Hematopoietic multipotent progenitor cell treated with erythropoietin and hydrocortisone succinate and interleukin-3 and kit ligand, for 17 days (in vitro differentiated cells): Measurements from ENCODE around the gene THOC7.
A peak's percentile ranks its signal among the peaks of the same experiment; 100 is the strongest.

Experiments used
- DNase-seq: peaks from one replicate; pipeline ENCODE4 v3.0.0-alpha.2; 2015; ENCODE audit warnings: low spot score

Gene THOC7

DNA sequence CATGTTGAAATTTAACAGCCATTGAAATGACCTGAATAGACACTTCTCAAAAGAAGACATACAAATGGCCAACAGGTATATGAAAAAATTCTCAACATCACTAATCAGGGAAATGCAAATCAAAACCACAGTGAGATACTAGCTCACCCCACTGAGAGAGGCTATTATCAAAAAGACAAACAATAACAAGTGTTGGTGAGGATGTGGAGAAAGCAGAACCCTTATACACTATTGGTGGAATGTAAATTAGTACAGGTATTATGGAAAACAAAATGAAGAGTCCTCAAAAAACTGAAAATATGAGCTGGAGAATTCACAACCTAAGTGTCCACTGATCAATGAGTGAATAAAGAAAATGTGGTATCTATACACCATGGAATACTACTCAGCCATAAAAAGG lies 21.5 kb downstream of the THOC7 start:
- no peak for DNase-seq

DNA sequence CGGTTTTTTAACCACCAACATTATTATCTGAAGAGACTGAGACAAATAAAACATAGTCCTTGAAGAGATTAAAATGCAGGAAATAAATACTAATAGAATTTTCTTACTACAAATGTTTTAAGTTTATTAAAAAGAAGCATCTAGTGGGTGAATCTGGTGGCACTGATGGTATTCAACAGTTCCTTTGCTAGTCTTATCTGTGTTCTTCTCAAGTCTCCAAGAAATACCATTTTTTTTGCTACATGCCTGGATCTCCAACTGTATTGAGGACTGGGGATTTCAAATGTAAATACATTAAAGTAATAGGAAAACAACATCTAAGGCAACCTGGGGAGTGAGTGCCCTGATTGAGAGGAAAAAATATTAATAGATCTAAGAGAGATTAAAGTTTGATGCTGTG lies 21.9 kb downstream of the THOC7 start:
- DNase-seq = no peak

DNA sequence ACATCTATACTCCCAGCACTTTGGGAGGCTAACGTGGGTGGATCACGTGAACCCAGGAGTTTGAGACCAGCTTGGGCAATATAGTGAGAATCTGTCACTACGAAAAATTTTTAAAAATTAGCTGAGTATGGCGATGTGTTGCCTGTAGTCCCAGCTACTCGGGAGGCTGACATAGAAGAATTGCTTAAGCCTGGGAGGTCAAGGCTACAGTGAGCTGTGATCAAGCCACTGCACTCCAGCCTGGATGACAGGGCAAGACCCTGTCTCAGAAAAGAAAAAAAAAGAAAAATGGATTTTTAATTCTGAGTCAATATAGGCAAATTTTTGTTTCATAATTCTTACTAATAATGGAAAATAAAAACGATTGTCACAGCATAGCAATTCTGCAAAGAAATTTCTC lies 31.2 kb downstream of the THOC7 start:
- DNase-seq = no peak

DNA sequence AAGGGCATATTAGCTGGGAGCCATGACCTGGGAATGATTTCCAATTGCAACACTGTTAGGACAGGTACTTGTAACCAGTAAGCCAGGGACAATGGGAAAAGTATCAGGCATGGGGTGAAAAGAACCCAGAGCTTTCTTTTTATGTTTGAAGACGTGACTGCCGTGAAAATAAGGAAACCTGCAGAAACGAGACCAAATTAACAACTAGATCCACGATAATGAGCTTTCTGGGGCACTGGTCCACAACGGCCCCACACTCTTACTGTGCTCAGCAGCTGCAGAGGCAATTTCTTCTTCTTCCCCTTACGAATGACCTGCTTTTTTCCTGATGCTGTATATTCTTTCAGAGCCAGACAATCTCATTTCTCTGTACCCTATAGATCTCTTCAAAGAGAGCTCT lies 33.1 kb downstream of the THOC7 start:
- DNase-seq = no peak

DNA sequence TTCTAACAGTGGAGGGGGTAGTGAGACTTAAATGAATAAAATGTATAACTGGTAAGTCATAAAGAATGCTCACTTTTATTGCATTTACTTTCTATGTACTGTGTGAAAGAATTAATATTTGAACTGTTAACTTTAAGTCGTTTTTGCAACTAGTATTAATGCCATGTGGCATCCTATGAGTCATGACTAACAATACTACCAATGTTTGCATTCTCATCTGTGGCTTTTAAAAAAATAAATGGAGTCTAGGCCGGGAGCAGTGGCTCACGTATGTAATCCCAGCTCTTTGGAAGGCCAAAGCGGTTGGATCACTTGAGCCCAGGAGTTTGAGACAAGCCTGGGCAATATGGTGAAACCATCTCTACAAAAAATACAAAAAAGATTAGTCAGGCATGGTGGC lies 39.3 kb downstream of the THOC7 start:
- no peak for DNase-seq

DNA sequence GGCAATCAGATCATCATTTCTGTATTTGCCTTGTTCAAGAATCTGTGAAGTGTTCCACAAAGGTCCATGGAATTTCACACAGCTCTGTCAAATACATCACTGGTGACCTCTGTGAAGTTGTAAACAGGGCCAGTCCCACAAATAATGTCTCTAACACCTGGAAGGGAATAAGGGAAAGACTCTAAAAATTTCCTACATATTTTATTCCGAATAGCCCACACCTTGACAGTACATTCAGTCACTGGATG lies 44.5 kb downstream of the THOC7 start, which contains the start of gene C3orf49:
C3orf49 (plus strand) TSS at position 149 of the 248 bp plus-strand sequence. CDS start 173 bp downstream, outside the sequence.
- no peak for DNase-seq

DNA sequence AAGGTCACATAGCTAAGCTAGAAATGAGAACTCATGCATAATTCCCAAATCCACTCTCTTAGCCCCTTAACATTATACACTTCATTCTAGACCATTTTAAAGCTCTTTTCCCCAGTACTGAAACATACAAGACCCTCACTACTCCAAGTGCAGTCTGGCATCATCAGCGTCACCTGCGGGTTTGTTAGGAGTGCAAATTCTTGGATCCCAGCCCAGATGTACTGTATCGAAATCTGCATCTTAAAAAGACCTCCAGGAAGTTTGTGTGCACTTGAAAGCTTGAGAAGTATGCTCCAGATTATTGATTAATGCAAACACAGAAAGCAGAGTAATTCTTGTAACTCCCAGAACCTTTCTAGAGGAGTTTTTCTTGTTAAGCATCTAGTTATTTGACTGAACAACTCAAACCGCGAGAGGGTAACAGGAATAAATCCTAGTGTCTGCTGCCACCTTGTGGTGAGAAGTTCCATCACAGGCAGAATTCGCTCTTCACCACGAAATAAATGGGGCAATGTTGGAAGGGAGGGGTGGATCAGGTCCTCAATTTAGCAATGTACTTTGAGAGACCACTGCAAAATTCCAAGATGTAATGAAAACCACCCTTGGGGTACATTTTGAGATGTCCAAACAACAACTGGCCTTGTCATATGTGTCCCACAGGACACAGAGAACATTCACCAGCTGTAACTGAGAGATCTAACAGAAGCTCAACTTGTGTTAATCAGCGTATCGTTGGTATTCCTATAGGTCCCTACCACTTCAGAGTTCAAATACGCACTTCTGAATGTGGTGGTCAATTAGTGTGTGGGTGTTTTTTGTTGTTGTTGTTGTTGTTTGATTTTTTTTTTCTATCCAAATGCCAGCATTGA lies 45.1 kb downstream of the THOC7 start:
- DNase-seq = peak; percentile 78

DNA sequence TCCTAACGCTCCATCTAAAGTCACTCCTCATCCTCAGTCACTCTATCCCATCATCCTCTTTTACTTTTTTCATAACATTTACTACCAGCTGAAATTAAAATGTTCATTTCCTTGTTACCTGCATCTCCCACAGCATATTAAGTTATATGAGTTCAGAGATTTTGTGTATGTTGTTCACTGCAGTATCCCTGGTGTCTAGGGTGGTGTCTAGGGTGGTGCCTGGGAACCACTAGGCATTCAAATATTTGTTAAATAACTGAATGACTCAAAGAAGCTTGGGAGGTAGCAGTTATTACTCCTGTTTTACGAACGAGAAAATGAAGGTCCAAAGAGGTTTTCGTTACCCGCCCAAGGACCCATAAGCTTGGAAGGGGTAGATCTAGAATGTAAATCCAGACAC lies 46.4 kb downstream of the THOC7 start:
- DNase-seq = no peak

DNA sequence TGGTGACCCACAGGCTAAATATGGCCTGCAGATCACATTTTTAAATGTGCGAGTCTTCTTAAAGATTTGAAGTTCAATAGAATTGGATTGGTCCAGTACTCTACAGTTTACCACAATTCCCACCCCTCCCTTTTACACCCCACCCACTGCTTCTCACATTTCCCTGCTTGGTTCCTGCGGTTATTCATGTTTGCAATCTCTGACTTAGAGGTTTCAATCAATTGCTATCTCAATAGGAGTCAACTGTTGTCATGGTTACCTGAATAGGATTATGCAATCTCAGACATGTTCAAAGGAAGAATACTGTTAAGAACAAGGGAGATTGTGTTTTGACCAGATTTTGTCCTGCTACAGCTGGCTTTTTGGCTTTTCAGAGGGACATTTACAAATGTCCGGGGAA lies 49.4 kb downstream of the THOC7 start:
- DNase-seq = no peak

DNA sequence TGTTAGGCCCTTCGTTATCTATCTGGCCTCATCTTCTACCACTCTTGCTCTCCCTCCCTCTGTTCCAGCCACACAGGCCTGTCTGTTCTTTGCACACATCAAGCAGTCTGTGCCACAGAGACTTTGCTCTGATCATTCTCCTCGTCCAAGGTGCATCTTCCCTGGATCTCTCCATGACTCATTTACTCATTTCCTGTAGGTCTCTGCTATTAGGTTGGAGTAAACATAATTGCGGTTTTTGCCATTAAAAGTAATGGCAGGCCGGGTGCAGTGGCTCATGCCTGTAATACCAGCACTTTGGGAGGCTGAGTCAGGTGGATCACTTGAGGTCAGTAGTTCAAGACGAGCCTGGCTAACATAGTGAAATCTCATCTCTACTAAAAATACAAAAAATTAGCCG lies 54.0 kb downstream of the THOC7 start:
- DNase-seq = no peak

DNA sequence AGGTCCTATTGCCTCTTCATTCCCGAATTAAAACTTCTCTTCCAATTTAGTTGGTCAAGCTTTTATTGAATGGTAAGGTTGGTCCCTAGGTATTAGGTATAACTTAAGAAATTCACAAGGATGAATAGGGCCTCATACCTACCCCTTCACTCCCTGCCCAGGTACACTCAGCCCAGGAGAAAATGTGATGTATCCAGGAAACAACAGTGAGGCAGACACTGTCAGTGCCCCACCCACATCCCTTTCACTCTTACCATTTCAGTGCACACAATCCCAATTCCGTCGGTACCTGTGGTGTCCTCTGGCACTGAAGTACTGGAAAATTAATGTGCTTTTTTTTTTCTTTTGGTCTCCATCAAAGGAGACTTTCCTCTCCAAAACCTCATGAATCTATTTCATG lies 55.0 kb downstream of the THOC7 start:
- no peak for DNase-seq

DNA sequence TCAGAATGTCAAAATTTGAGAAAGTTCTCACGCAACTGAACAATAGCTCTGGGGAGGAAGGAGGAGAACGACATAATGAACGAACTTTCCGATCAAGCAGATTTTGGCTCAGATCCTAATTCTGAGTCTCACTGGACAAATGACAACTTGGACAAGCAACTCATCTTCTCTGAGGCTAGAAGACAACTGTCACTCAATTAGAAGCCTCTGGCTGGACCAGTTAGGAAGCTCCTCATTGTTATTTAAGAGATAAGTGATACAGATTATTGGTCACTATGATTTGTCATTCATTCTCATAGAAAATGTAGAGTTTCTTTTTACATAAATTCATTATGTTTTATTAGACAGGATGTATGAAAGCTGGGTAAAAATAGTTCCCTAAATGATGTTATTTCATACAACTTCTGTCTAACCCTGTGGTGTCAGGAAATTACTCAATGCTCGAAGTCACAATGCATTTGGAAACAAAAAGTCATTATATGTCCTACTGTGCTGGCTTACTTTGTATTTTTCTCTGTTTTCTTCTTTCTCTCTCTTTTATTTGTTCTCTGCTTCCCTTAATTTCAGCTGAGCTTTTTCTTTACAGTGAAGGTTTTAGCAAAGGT lies 55.5 kb downstream of the THOC7 start:
- no peak for DNase-seq

DNA sequence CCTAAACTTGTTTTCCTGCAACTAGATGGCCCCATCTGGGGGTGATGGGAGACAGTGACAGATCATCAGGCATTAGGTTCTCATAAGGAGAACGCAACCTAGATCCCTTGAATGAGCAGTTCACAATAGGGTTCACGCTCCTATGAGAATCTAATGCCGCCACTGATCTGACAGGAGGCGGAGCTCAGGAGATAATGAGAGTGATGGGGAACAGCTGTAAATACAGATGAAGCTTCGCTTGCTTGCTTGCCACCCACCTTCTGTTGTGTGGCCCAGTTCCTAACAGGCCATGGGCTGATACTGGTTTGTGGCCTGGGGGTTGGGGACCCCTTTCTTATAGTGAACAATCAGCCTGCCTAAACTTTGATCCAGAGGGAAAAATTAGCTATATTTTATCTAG lies 59.7 kb downstream of the THOC7 start:
- no peak for DNase-seq

DNA sequence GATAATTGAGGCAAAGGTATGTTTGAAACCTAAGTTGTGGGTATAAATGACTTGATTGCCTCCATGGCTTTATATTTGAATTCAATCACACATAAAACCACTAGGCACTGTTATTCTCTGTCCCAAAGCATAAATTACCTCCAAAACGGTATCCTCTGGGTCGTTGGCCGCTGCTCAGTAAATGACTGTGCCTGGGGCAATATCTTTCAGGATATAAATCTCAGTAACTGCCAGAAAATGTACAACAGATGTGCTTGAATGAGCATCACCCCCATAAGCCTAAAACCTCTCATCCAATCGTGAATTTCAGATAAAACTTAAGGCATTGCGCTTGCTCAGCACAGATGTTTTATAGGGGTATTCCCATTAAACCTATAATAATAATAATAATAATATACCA lies 63.5 kb downstream of the THOC7 start:
- DNase-seq = no peak

DNA sequence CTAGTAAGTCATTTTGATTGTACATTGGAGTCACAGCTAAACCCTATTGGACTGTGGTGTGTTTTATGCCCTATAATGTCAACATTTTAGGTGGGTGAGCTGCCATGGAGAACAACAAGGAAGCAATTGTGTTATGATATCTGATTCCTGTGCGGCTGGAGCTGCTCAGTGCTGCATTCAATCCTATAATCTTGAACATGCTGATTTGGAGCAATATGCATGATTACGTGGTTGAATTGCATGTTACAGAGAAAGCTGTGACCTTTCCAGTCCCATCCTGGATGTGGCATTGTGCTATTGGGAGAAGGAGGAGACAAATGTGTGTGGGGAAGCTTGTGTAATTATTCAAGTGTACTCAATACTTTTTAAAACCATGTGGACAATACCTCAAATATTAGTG lies 64.7 kb downstream of the THOC7 start:
- DNase-seq = no peak

DNA sequence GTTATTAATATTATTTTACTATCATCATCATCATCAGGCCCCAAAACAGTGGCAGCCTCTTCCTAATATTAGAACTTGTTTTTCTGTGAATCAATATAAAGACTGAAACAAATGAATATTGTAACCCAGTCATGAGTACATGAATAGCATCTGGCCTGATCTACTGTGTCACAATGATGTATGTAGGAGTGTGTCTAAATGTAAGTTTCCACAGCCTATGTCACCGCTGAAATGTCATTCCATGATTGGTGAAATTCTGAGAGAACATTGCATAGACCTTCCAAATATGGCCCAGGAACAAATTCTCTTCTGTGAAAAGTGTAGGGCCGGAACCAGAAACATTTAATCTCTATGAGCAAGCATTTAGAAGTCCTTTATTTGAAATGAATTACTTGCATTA lies 65.1 kb downstream of the THOC7 start:
- DNase-seq = no peak

DNA sequence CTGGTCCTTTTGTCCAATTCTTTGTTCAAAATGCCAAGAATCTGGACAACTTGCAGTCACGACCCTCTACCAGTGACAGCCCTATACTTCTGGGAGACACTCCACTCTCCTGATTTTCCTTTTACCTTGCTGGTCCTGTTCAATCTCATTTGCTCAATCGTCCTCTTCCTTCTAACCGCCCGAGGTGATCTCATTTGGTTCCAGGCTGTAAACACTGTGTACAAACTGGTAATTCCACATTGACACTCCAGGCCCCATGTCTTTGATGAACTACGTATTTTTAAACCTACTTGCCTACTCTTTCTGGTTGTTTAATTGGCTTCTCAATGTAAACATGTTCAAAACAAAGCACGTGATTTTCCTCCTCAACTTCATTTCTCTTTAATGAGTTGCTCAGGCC lies 68.2 kb downstream of the THOC7 start:
- no peak for DNase-seq

DNA sequence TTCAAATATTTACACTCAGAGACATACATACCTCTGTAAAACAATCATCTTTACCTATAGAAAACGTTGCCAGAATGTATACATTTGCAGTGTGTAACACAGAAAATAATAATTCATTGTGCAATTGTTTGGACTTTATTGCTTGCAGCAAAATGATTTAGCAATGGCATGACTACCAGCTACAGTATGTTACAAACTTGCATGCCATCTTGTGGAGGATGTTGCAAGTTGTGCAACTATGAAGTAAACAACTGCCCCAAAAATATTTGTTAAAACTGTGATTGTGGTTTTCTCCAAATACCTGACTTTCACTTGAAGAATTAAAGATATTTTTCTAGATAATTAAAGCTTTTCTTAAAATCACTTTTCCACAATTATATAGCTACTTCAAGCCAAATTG lies 71.6 kb downstream of the THOC7 start:
- DNase-seq = no peak
